ENCODE results near the gene HAS3. TPM values are rescaled to one million over a fixed set of nuclear protein-coding genes. Genes with fewer than 3 reads are reported as not detected.
"Not testable (repeated sequence)": the region's sequence is repeated elsewhere in the genome, so short reads cannot be mapped to it uniquely, and the experiment has no call there.

The HAS3 gene
- total and polyA plus RNA-seq, 8 donors = 0.69 to 3.9 (median 1.0) TPM

- TF ChIP-seq, protein P1, sequence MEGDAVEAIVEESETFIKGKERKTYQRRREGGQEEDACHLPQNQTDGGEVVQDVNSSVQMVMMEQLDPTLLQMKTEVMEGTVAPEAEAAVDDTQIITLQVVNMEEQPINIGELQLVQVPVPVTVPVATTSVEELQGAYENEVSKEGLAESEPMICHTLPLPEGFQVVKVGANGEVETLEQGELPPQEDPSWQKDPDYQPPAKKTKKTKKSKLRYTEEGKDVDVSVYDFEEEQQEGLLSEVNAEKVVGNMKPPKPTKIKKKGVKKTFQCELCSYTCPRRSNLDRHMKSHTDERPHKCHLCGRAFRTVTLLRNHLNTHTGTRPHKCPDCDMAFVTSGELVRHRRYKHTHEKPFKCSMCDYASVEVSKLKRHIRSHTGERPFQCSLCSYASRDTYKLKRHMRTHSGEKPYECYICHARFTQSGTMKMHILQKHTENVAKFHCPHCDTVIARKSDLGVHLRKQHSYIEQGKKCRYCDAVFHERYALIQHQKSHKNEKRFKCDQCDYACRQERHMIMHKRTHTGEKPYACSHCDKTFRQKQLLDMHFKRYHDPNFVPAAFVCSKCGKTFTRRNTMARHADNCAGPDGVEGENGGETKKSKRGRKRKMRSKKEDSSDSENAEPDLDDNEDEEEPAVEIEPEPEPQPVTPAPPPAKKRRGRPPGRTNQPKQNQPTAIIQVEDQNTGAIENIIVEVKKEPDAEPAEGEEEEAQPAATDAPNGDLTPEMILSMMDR (IDR thresholded peaks at IDR 0.05) = no peak
- Histone ChIP-seq H3K36me3 (no peaks in the 10 kb centered on the region), H3K27me3 (no peaks in the 10 kb centered on the region), H3K9me3 (no peaks in the 10 kb centered on the region), H3K4me1 (peaks cover 0 to 13% (median 9%) of the 10 kb centered on the region in 3 donors), H3K4me3 (no peak overlapping the region), H3K27ac (no peak overlapping the region)
- ATAC-seq (no peak), FAIRE-seq (no peak), DNase-seq (no peak)
- intact Hi-C loops (cut with DNase I) = no loop called here
- WGBS, 2 donors = 70 to 77% methylated on average over 3 of the region's 3 CpGs
Observed at GRCh38 chr16:69126221-69126620, 20.8 kb downstream of the HAS3 start.

DNA sequence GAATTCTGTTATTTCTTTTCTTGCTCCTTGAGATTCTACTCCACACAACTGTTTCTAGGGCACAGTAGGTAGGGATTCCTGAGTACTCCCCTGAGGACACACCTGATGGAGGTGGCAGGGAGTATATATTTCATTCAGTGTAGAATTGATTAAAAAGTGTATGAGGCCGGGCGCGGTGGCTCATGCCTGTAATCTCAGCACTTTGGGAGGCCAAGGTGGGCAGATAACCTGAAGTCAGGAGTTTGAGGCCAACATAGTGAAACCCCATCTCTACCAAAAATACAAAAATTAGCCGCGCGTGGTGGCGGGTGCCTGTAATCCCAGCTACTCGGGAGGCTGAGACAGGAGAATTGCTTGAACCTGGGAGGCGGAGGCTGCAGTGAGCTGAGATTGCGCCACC is 21.3 kb downstream of the HAS3 start:
- H3K4me1 ChIP-seq = peaks cover 0 to 13% (median 9%) of the 10 kb centered on the region in 3 donors
- DNase-seq; H3K27me3 ChIP-seq; intact Hi-C loops (cut with DNase I); ATAC-seq; H3K9me3 ChIP-seq; H3K4me3 ChIP-seq; FAIRE-seq; H3K36me3 ChIP-seq; H3K27ac ChIP-seq: not testable (repeated sequence)
- 94 to 96% methylated on average over 10 of the region's 10 CpGs for WGBS, 2 donors

DNA sequence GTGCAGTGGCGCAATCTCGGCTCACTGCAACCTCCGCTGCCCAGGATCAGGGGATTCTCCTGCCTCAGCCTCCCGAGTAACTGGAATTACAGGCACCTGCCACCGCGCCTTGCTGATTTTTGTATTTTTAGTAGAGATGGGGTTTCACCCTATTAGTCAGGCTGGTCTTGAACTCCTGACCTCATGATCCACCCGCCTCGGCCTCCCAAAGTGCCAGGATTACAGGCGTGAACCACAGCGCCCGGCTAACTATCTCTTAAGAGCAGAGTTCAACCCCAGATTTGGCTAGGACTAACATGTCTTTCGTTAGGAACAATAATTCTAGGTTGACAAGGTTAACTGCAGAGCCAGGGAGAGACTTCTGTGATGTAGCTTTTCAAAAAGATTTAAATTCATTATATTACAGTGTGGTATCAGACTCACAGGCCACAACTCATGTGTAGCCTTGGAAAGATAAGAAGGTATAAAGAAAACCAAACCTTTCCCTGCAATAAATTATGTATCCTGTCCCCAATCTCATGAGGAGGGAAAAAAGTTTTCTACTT is 22.6 kb downstream of the HAS3 start:
- Histone ChIP-seq H3K27me3 (no peaks in the 10 kb centered on the region), H3K36me3 (no peaks in the 10 kb centered on the region), H3K4me1 (peaks cover 0 to 13% (median 9%) of the 10 kb centered on the region in 3 donors), H3K27ac (no peak overlapping the region), H3K4me3 (no peak overlapping the region), H3K9me3 (no peaks in the 10 kb centered on the region)
- ATAC-seq (no peak), DNase-seq (no peak), FAIRE-seq (no peak)
- TF ChIP-seq, protein P1 (IDR thresholded peaks at IDR 0.05) = no peak
- WGBS, 2 donors = 86 to 87% methylated on average over 12 of the region's 12 CpGs
- intact Hi-C loops (cut with DNase I) = no loop called here

DNA sequence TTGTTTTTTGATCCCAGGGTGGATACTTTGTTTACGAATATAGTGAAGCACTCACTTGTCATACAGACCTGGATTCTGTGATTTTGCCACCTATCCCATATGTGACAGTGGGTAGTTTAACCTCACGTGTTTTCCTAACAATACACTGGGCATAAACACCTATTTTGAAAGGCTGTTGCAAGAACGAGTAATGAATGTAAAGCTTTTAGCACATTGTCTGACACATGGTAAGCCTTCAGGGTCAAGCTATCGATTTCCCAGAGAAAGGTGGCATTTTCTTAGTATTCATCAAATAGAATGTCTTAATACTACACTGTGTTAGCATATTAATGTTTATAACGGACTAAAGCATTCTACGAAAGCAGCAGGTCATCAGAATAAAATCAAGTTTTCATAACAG is 25.0 kb downstream of the HAS3 start:
- H3K27ac ChIP-seq = no peak overlapping the region
- intact Hi-C loops (cut with DNase I) = no loop called here
- H3K4me3 ChIP-seq = peak overlapping the region in 1 of 4 donors; percentile 84
- ATAC-seq (no peak), FAIRE-seq (no peak), DNase-seq (no peak)
- H3K27me3 ChIP-seq = no peaks in the 10 kb centered on the region
- H3K4me1 ChIP-seq = peaks cover 7 to 22% (median 15%) of the 10 kb centered on the region in 3 donors
- H3K9me3 ChIP-seq = no peaks in the 10 kb centered on the region
- TF ChIP-seq, protein P1 (IDR thresholded peaks at IDR 0.05) = no peak
- 17 to 24% methylated on average over 6 of the region's 6 CpGs for WGBS, 2 donors
- H3K36me3 ChIP-seq = no peaks in the 10 kb centered on the region

- peak in 2 of 4 donors; percentile 12 to 19 for ATAC-seq
Observed at GRCh38 chr16:69131167-69131838, 25.9 kb downstream of the HAS3 start.

More at GRCh38 chr16:69131167-69131838, 25.9 kb downstream of the HAS3 start:
- Histone ChIP-seq H3K36me3 (no peaks in the 10 kb centered on the region), H3K4me3 (peak overlapping the region; percentile 55 to 84 (median 74)), H3K4me1 (peaks cover 7 to 22% (median 15%) of the 10 kb centered on the region in 3 donors), H3K27ac (peak overlapping the region in 3 of 4 donors; percentile 73 to 84 (median 79)), H3K27me3 (no peaks in the 10 kb centered on the region), H3K9me3 (no peaks in the 10 kb centered on the region)
- FAIRE-seq (no peak), DNase-seq (no peak)
- intact Hi-C loops (cut with DNase I) = no loop called here
- WGBS, 2 donors = 4 to 9% methylated on average over 15 of the region's 15 CpGs
- TF ChIP-seq, protein P1 (IDR thresholded peaks at IDR 0.05) = no peak
